ENCODE results near the gene MARCKS.
"Not testable (repeated sequence)": the region's sequence is repeated elsewhere in the genome, so short reads cannot be mapped to it uniquely, and the experiment has no call there.

- not testable (repeated sequence) for TF ChIP-seq CTCF, EZH2phosphoT487, EZH2 (IDR thresholded peaks at IDR 0.05)
These were observed 53.1 kb downstream of the MARCKS start for GRCh38 chr6:113910285-113910684.
